Measurements from ENCODE around the gene PLEKHO2. TPM values are rescaled to one million over a fixed set of nuclear protein-coding genes. Genes with fewer than 3 reads are reported as not detected.

Gene PLEKHO2
- total and polyA plus RNA-seq, 2 donors (not counting 3 experiments of a cell fraction or from before 2014, with no cell fraction given), result 21.9 to 24.9 TPM

DNA sequence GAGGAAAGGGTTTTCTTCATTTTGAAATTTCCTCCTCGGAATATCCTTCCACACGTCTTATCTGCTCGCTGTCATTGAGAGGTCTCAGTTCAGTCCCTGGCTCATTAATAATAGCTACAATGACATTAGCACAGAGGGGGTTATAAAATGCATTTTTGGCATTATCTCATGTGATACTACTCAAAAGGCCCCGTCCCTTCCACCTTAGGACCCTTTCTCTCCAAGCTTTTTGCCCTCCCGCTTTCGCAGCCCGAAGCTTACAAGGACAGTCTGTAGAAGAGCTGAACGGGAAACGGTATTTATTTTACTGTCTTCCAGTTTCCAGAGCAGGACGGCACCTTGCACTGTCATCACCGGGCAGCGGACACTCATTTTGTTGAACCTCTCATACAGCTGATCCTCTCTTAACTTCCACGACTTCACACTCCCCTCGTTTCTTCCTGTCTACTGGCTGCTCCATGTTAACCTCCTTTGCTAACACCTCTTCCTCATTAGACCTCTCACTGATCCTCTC lies 5.6 kb upstream of the PLEKHO2 start:
- no peaks in the 10 kb centered on the region for H3K79me2 ChIP-seq (ENCODE audit: control insufficient read depth, insufficient read depth, low read length)
- no peaks in the 10 kb centered on the region for H3K9me3 ChIP-seq (replicated peaks; ENCODE audit: control insufficient read depth, insufficient read depth, low read length)
- no peaks in the 10 kb centered on the region for H3K9me1 ChIP-seq (replicated peaks; ENCODE audit: control insufficient read depth, extremely low read depth, insufficient read depth, low read length)
- H3K36me3 ChIP-seq (ENCODE audit: control insufficient read depth in 2 of 2, extremely low read depth in 1 of 2, insufficient read depth in 2 of 2, low read length in 2 of 2), result no peaks in the 10 kb centered on the region
- peak overlapping the region; percentile 44 for H3K4me2 ChIP-seq (ENCODE audit: insufficient read depth, low read length)
- H3K27ac ChIP-seq (ENCODE audit: insufficient read depth, low read depth, low read length), result no peak overlapping the region
- intact Hi-C loops (cut with micrococcal nuclease) (no loop called here), dilution Hi-C loops (cut with MboI; ENCODE audit: extremely low pct_ligation_motif_present, low sequenced_read_pairs) (no loop called here)
- no TSS peak for BruUV-seq (replicated peaks)
- FAIRE-seq (no peak), DNase-seq (ENCODE audit: low read depth, low spot score) (no peak)
- POLR2A ChIA-PET, result interaction anchor here (1.0 kb wide), 1 partner anchor 61 kb away, joined by 3 read pairs; no protein-coding TSS in a partner anchor
- H3K27me3 ChIP-seq (ENCODE audit: control insufficient read depth in 2 of 2, insufficient read depth in 2 of 2, low read length in 2 of 2), result no peaks in the 10 kb centered on the region
- H3K9ac ChIP-seq (replicated peaks; ENCODE audit: extremely low read depth, insufficient read depth, low read length), result no peak overlapping the region
- H2AFZ ChIP-seq (ENCODE audit: low read depth, low read length), result peak overlapping the region; percentile 60
- H4K20me1 ChIP-seq (replicated peaks; ENCODE audit: control insufficient read depth, extremely low read depth, insufficient read depth, low read length), result no peaks in the 10 kb centered on the region
- peaks cover 10% of the 10 kb centered on the region for H3K4me1 ChIP-seq (ENCODE audit: control insufficient read depth, extremely low read depth, insufficient read depth, low read length)
- no peak overlapping the region for H3K4me3 ChIP-seq (replicated peaks in 1 of 3; ENCODE audit: insufficient read depth in 1 of 3, low read depth in 1 of 3, low read length in 3 of 3)
- TF ChIP-seq FOS (IDR thresholded peaks at IDR 0.05; ENCODE audit: borderline replicate concordance, insufficient read depth, low read length) (no peak), JUN (IDR thresholded peaks at IDR 0.05; ENCODE audit: borderline replicate concordance, insufficient read depth, insufficient read length, low read depth) (no peak), MYC (IDR thresholded peaks at IDR 0.05; ENCODE audit: low read depth, low read length) (no peak), EZH2 (IDR thresholded peaks at IDR 0.05; ENCODE audit: borderline replicate concordance, low read depth, low read length, severe bottlenecking) (no peak), CTCF (IDR thresholded peaks at IDR 0.05; ENCODE audit: extremely low read depth in 1 of 2, insufficient read depth in 1 of 2, low read depth in 1 of 2, low read length in 2 of 2) (no peak), POLR2A (IDR thresholded peaks at IDR 0.05; ENCODE audit: low read depth, low read length) (no peak), POLR2AphosphoS5 (IDR thresholded peaks at IDR 0.05; ENCODE audit: insufficient read depth, low read depth, low read length) (no peak), GATA2 (IDR thresholded peaks at IDR 0.05; ENCODE audit: insufficient read depth, insufficient read length, low read depth, low read length) (no peak)
- TF ChIP-seq, protein P1, sequence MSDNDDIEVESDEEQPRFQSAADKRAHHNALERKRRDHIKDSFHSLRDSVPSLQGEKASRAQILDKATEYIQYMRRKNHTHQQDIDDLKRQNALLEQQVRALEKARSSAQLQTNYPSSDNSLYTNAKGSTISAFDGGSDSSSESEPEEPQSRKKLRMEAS (IDR thresholded peaks at IDR 0.05; ENCODE audit: insufficient read depth, insufficient read length), result no peak
- CTCF ChIA-PET, result interaction anchor here (0.8 to 1.7 kb wide), 21 partner anchors 8 to 149 kb away, joined by 3 to 12 read pairs (median 4); partner anchors contain the start of gene PIF1
